HCT116 (cell line): Measurements from ENCODE around the gene CEP72.

ENCODE experiments used
- CTCF ChIP-seq, 3 experiments: fragments of 200-600 bp in 1 of 3; sonication (generic) in 1 of 3; IDR thresholded peaks in 2 of 3; conservative IDR thresholded peaks in 1 of 3; 2 replicates each; pipeline ENCODE4 v1.5.1; 2012 to 2017; ENCODE audit warnings: low read depth in 2 of 3, low read length in 2 of 3, antibody characterized with exemption in 1 of 3, borderline replicate concordance in 1 of 3, control low read depth in 1 of 3, mild to moderate bottlenecking in 1 of 3, mixed read lengths in 1 of 3, mixed run types in 1 of 3, moderate library complexity in 1 of 3; ENCODE audit not compliant: insufficient read depth in 1 of 3
- EGR1 ChIP-seq: IDR thresholded peaks from 2 replicates; pipeline ENCODE4 v1.6.1; 2012; ENCODE audit warnings: low read depth
- EZH2 ChIP-seq: fragments of 200-600 bp; sonication (generic); IDR thresholded peaks from 2 replicates; pipeline ENCODE4 v1.6.1; 2017; ENCODE audit warnings: antibody characterized with exemption, mixed run types
- MAX ChIP-seq: IDR thresholded peaks from 2 replicates; pipeline ENCODE4 v1.6.1; 2012
- POLR2A ChIP-seq: IDR thresholded peaks from 2 replicates; pipeline ENCODE4 v1.7.0; 2011; ENCODE audit warnings: borderline replicate concordance; ENCODE audit not compliant: insufficient read depth, insufficient read length; ENCODE audit errors: extremely low read depth
- POLR2AphosphoS5 ChIP-seq: IDR thresholded peaks from 2 replicates; pipeline ENCODE4 v1.6.1; 2011; ENCODE audit warnings: mild to moderate bottlenecking, low read depth, low read length, moderate library complexity
- REST ChIP-seq: IDR thresholded peaks from 2 replicates; pipeline ENCODE4 v1.6.1; 2012; ENCODE audit warnings: low read depth
- YY1 ChIP-seq: IDR thresholded peaks from 2 replicates; pipeline ENCODE4 v1.6.1; 2011; ENCODE audit warnings: low read length, low read depth, moderate library complexity, mild to moderate bottlenecking; ENCODE audit not compliant: insufficient replicate concordance; ENCODE audit errors: extremely low read depth

GRCh38 chr5:623531-623930 is 11.4 kb downstream of the CEP72 start:
- no peak for TF ChIP-seq CTCF (IDR thresholded peaks at IDR 0.05 in 2 of 3, conservative IDR thresholded peaks at IDR 0.05 in 1 of 3; ENCODE audit: borderline replicate concordance in 1 of 3, insufficient read depth in 1 of 3, low read depth in 2 of 3, low read length in 2 of 3)
- no peak for TF ChIP-seq YY1
- TF ChIP-seq POLR2A, result no peak
- no peak for TF ChIP-seq POLR2AphosphoS5
- TF ChIP-seq MAX, result no peak
- no peak for TF ChIP-seq EGR1
- TF ChIP-seq EZH2, result no peak
- no peak for TF ChIP-seq REST
